ENCODE data around the gene ARHGAP32.

- TF ChIP-seq EZH2 (IDR thresholded peaks at IDR 0.05; ENCODE audit: low read length, missing control alignments) (no peak), CTCF (conservative IDR thresholded peaks at IDR 0.05 in 1 of 2, IDR thresholded peaks at IDR 0.05 in 1 of 2; ENCODE audit: low read depth in 1 of 2, low read length in 2 of 2) (no peak)
Measured at GRCh38 chr11:129148487-129148886, 43.6 kb downstream of the ARHGAP32 start.

Measured in fibroblast of lung (primary cell).